GM19324 (cell line): Measurements from ENCODE around the gene SSPN.

Experiments
- ATAC-seq: cut with Tn5 transposase; IDR thresholded peaks from one replicate; pipeline ENCODE4 v1.9.1; 2021; ENCODE audit warnings: mild to moderate bottlenecking, moderate library complexity; ENCODE audit not compliant: unreplicated experiment, low FRiP score

SSPN gene, protein sequence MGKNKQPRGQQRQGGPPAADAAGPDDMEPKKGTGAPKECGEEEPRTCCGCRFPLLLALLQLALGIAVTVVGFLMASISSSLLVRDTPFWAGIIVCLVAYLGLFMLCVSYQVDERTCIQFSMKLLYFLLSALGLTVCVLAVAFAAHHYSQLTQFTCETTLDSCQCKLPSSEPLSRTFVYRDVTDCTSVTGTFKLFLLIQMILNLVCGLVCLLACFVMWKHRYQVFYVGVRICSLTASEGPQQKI

DNA sequence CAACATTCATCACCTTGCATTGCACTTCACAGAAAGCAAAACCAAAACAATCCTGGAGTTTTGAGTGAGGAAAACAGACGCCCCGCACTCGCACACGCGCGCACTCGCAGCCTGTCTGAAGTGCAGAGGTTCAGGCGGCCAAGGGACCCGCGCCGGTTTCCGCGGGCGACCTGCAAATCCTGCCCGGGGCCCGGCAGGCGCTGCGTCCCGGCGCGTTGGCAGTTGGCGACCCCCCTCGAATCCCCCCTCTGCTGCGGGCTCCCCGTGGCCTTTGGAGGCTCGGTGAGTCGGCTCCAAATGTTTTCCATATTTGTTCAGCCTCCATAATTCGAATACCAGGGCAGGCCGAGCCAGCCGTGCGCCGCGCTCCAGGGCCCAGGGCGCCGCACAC is at the start of gene SSPN:
Gene SSPN, plus strand, starts transcription at position 324 of the 391 bp plus-strand sequence. CDS start 100 bp downstream, outside the sequence.
- no peak for ATAC-seq

DNA sequence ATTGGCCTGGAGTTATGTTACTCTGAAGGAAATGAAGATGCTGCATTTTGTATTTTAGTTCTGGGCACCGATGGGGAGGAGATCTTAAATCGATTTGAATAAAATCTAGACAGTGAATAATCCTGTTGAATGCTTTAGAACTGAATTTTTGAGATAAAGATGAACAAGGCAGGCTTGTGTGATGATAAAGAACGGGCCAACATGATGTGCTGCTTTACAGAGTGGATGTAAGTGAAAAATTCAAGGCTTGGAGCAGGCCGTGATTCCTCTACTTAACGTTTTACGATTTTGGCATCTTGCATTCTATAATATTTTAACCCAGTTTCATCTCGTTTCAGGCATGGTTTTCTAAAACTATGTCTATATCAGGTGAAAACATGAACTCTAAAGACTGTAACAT is 47.1 kb upstream of the SSPN start:
- ATAC-seq: no peak

DNA sequence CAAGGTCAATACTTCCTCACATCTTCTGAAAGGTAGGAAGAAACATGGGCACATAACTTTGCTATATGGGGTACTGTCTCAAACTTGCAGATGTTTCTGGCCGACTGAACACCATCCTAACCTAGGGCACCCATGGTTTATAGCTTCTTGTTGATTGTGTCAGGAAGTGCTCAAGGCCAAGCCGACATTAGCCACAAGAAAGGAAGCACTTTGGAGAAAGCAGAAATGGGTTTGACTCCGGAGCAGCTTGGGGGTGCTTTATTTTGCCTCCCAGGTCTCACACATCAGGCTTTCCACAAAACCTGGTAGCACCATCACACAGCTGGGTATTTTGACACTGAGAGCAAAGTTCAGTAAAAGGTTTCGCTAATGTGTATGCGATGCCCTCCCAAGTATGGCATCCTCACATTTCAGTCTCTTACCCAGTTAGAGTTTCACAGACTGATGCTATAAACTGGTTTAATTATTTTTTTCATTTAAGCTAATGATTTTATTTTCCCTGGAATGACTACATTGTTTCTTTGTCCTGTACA is 45.3 kb upstream of the SSPN start:
- no peak for ATAC-seq

DNA sequence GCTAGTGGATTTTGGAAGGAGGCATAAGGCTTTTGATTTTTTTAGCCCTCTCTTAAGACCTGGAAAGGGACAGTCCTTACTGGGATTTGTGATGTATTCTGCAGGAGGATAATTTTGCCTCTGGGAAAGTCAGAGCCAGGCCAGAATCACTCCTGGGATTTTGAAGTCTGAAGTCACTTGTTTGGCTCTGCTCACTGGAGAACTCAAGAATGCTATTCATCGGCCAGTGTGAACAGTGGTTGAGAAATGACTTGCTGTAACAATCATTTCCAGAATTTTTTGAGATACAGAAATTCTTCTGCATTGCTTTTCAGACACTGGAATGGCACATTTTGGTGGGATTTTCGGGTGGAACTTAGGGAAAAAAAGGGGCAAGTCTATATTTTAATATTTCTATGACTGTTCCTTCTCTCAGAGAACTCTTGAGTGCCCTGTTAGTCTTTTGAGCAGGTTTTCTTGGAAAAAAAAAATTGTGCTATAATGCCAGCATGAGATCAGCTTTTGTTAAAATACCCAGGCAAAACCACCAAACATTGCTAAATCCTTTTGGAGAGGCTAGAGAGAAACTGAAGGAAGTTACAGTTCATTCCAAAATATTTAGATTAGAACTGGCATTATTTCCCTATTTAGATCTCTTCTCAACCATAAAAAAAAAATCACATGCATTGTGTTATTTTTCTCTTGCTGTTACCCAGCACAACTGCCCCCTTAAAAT is 44.5 kb upstream of the SSPN start:
- ATAC-seq: no peak

DNA sequence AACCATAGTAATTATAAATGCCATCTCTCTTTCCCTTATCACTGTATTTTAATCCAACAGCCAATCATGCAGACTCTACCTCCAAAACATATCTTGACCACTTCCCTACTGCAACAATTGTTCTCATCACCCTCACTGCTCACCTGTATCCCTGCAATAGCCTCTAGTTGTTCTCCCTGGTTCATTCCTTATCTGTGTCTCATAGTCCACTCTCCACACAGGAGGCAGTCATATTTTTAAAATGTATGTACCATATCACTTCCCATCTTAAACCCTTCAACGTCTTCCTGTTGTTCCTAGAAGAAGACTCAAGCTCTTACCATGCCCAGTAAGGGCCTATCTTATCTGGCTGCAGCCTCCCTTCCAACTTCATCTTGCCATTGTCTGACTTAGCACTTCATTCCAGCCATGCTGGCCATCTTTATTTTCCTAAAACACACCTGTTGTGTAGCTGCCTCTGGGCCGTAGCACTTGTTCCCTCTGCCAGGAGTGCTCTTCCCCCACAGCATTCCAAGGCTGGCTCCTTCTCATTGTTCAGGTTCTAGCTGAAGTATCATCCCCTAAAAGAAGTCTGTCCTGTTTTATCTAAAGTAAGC is 42.8 kb upstream of the SSPN start:
- ATAC-seq: no peak

DNA sequence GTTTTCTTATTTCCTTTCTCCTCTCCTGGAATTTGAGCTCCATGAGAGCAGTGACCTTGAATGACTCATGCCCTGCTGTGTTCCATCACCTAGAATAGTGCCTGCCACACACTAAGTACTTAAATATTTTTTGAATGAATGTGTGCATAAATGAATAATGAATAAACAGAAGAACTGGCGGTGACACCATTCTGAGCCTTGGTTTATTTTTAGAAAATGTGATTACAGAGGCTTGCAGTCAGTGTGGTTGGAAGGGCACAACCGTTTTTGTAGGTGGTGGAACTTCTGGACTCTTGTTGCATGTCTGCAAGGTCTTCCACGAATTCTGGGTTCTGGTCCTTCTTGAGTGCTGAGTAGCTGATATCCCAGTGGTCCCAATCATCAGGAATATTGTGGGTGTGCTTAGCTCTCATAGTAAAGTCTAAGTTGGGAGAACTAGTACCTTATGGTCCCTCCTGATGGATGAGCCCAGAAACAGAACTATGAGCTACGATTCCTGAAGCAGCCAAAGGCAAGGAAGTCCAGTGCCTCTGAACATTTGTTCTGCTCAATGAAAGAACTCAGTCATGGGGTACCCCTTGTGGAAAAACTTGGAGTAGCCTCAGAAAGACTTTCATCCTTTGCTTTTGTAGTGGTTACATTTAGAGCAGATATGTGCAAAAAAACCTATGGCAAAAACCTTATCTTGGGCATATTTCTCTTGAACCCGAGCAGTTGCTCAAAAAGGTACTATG is 41.8 kb upstream of the SSPN start:
- no peak for ATAC-seq

DNA sequence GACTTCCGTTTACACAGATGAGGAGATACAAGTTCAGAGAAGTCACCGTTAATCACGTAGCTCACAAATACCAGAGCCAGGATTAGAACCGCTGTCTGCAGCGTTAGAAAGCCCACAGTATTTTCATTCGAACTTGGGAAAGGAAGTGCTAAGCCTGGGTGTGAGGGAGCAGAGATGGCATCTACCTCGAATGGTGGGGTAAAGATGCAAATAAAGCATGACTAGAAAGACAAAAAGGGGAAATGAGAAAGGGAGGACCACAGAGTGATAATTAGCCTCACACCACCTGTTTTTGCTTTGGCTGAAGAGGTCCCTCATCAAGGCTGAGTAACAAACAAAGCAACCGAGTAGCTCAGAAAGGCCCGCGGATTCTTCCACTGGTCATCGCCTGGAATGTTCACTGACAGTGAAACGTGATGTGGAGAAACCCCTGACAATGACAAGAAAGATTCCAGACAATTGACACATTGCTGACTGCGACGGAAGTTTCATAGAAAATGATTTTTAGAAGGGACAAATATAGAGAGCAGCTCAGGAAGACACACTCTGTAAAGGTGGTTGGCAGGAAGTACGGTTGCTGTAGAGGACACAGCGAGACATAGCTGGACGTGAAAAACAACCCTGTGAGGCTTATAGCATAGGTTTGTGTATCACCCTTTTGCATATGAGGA is 39.0 kb upstream of the SSPN start:
- peak; percentile 80 for ATAC-seq

DNA sequence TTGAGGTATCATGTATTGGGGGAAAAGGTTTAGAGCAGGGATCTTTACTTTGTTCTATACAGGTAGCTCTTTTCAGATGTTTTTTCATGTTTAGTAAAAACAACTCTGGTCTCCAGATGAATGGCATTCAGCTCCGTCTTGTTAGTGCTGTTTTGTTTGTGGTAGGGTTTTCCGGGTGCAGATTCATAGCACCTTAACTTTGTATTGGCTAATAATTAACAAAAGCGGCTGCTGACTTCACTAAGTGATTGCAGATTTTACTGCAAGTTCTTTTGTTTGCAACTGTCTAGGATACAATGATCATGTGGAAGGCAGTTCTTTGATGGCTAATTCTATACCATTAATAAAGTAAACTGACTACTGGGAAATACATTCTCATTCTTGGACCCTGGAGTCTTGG is 38.4 kb upstream of the SSPN start:
- peak; percentile 38 for ATAC-seq

DNA sequence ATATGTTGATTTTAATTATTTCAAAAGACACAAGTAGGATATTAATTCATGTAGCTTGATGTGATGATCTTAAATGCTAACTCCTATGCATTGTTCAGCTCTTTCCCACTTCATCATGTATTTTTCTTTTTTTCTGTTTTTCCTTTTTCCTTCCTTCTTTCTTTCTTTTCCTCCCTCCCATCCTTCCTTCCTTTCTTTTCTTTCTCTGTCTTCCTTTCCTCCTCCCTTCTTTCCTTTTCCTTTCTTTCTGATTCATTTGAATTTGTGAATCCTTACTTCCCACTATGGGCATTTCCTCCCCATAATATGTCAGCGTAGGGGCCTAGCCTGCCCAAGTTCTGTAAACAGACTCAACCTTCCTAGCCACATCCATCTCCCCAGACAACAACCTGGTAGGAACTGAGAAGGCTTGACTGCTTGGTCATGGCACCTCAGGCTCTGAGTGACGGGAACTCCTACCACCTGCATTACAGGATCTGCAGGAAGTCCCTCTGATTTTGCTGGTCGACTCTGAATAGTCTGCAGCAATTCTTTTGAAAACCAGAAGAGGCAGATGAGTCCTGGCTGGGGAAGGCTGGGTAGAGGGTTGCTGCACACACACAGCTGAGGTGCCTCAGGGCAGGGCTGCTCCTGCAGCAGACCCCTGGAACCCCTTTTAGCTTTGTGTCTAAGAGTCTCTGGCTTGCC is 37.2 kb upstream of the SSPN start:
- no peak for ATAC-seq

DNA sequence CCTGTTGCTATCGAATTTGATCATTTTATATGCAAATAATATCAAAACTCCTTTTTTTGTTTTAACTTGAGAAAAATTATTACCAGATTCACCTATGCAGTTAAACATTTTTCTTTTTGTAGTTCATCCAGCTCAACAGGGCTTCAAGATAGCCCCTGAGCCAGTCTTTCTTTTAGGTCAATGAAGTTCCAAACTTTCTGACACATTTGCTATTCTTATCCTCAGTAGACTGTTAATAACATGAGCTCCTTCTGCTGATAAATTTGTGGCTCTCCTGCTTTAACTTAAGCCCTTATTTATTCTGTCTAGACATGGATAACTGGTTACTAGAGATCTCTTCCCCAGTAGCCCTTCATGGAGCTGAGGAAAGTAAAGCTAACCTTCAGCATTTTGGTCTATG is 33.2 kb upstream of the SSPN start:
- ATAC-seq: no peak

DNA sequence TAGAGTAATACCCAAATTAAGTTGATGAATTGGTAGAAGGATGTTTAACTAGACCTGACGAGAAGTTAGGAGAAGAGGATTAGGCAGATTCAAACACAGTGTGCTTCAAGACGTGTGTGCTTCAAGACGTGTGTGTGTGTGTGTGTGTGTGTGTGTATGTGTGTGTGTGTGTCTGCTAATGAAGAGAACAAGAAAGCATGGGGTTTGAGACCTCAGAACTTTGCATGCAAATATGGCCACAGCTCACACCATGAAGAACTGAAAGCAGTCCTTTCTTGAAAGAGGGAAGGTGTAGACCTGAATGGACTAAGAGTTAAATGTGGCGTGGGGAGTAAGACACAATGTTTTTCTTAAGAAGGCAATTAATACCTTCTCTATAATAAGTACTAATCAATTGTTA is 32.5 kb upstream of the SSPN start:
- ATAC-seq: peak; percentile 70

DNA sequence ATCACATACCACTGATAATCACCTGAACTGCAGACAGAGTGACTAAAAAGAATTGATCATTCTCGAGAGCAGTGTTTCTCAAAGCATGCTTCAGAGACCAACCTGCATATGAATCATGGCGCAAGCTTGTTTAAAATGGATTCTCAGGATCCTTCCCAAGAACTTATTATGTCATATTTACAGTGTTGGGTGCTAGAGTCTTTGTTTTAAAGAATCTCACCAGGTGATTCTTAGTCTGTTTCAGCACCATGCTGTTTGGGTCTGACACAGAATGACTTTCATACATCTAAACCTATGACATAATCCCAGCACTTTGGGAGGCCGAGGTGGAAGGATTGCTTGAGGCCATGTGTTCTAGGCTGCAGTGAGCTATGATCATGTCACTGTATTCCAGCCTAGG is 31.3 kb upstream of the SSPN start:
- ATAC-seq: no peak

DNA sequence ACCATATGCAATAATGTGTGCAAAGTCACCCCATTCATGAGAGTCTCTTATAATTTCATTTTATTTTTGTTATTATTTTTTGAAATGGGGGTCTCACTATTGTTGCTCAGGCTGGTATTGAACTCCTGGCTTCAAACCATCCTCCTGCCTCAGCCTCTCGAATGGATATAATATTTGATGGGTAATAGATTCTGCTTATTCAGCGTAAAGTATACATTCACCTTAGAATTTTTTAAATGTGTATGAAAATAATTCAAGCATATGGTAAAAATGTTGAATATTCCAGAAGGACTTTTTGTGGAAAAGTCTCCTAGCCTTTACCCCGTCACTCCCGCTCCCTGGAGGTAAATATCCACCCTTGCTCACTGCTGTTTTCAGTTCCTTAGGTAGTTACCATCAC is 23.4 kb upstream of the SSPN start:
- ATAC-seq: no peak

DNA sequence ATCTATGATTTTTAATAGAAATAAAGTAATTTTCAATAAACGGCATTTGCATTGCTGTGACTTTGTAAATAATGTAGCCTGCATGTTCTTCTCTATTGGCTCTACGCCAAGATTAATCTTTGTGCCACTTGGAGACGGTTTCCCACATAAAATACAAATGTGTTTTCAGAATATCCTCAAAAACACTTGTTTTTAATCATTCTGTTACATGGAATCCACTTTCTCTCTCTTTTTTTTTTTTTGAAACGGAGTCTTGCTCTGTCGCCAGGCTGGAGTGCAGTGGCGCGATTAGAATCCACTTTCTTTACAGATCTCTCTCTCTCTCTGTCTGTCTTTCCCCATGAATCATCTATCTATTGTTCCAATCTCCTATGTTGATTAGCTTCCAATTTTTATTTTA is 22.8 kb upstream of the SSPN start:
- no peak for ATAC-seq

DNA sequence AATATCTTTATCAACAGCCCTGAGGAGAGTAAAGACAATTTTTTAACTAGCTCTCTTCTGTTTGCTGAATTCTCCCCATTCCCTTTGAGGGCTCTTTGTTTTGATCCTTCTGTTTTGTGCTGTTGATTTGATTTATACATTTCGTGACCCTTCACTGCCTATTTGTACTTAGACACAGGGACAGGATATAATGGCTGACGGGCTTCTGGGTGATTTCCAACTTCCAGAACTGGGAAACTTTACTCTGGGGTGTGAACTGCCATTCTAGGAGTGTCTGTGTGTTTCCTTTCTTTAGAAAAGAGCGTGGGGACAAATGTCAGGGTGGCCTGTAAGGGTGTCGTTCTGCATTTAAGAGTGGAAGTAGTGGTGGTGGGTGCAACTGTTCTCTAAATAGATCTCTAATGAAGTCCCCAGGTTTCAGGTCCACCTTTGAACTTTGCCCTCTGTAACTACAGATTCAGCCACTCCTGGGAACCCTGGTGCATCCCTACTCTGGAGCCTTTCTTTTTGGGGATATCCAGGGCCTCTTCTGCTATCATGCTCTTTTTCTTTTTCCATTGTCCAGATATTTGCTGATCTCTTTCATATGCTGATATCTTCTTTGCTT is 22.3 kb upstream of the SSPN start:
- no peak for ATAC-seq

DNA sequence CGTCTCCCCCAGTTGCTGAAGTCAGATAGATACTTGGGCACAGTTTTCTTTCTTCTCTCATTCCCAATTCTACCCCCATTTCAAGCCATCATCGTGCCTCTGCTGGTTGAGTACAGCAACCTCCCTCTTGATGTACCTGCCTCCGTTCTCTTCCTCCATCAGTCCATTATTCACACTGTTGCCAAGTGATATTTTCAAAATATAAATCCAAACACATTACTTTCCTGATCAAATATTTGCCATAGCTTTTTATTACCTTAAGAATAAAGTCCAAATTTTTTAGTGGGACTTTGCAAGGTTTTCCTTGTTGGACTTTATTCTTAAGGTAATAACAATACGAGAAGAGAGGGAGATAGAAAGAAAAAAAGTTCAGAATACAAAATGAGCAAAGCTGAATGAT is 18.6 kb upstream of the SSPN start:
- no peak for ATAC-seq

DNA sequence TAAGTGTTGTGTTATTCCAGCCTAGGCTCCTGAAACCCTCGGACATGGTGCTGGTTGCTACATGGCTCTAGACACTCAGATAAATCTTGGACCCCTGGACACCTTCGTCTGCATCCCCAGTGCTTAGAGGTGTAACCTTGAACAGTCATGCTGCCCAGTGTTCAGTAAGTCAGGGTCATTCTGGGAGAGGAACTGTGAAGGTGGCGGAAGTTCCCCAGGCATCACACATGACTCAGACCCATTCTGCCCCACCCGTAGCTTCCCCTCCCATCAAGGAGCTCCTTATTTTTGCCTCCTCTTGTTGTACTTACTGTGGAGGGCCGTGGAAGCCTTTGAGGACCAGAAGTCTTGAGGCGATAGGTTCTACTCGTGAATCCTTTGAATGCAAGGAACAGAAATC is 18.1 kb upstream of the SSPN start:
- ATAC-seq: no peak

DNA sequence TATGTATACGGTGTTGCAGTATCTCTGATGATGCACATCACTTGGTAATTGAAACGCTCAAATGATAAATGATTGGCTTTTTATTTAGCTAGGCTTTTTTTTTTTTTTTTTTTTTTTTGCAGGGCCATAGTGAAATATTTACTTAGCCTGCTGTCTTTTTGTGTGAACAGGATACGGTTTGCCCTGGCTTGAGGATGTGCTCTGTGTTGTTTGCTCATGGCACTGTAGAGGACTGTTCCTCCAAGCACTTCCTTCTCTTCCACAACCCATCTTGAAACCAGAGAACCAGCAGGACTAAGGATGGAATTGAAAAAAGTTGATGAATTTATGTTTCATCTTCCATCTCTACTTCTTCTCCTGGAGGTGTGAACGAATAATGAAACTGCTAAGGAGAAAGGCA is 15.5 kb upstream of the SSPN start:
- no peak for ATAC-seq

DNA sequence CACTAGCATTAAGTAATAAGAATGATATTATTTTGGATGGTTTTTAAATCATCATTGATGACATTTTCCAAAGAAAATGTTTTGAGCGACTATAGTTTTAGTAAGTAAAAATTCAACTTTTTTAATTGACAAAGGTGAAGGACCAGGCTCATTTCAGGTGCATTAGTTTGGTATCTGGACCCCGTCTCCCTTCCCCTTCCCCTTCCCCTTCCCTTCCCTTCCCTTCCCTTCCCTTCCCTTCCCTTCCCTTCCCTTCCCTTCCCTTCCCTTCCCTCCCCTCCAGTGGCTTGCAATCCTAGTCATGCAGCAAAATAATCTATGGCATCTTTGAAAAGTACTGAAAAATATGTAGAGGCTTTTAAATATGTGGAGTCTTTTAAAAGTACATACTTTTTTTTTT is 13.0 kb upstream of the SSPN start:
- ATAC-seq: no peak
